ENCODE measurements around the gene PRKG1. TPM values are rescaled to one million over a fixed set of nuclear protein-coding genes. Genes with fewer than 3 reads are reported as not detected.

PRKG1 gene
- polyA plus RNA-seq, 2 donors: 0.84 to 0.87 TPM

DNA sequence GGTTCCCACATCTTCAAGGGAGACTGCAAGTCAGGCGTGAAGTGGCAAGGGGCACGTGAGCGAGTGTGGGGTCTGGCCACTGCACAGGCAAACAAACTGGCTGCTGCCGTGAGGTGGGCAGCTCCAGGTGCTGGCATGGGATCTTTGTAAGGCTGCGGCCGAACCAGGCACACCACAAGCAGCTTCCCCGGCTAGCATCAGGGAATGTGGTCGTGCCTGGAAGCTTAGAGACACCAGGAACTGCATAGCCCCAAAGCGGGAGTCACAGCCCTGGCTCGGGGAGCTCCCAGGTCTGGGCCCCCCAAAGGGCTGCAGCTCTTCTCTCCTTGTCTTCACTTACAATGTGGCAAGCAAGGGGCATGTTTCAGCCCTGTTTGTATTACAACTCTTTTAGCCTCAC is 988.9 kb downstream of the PRKG1 start:
- H3K36me3 ChIP-seq (ENCODE audit: control insufficient read depth in 2 of 2, insufficient read depth in 2 of 2, low read length in 1 of 2): no peaks in the 10 kb centered on the region
- H3K9me3 ChIP-seq (ENCODE audit: control insufficient read depth in 2 of 2, insufficient read depth in 1 of 2, low read depth in 1 of 2, low read length in 1 of 2): no peaks in the 10 kb centered on the region
- 90 to 92% methylated on average over 10 of the region's 10 CpGs for WGBS, 2 donors
- peaks cover 0 to 4% of the 10 kb centered on the region in 2 donors for H3K4me1 ChIP-seq (ENCODE audit: control insufficient read depth in 2 of 2, insufficient read depth in 2 of 2, low read length in 1 of 2)
- H3K27ac ChIP-seq (ENCODE audit: low read depth in 2 of 2, low read length in 1 of 2): no peak overlapping the region
- H3K4me3 ChIP-seq (ENCODE audit: low read depth in 1 of 2, low read length in 2 of 2): no peak overlapping the region
- no peaks in the 10 kb centered on the region for H3K27me3 ChIP-seq (ENCODE audit: control insufficient read depth in 1 of 2, insufficient read depth in 2 of 2, low read length in 2 of 2)

DNA sequence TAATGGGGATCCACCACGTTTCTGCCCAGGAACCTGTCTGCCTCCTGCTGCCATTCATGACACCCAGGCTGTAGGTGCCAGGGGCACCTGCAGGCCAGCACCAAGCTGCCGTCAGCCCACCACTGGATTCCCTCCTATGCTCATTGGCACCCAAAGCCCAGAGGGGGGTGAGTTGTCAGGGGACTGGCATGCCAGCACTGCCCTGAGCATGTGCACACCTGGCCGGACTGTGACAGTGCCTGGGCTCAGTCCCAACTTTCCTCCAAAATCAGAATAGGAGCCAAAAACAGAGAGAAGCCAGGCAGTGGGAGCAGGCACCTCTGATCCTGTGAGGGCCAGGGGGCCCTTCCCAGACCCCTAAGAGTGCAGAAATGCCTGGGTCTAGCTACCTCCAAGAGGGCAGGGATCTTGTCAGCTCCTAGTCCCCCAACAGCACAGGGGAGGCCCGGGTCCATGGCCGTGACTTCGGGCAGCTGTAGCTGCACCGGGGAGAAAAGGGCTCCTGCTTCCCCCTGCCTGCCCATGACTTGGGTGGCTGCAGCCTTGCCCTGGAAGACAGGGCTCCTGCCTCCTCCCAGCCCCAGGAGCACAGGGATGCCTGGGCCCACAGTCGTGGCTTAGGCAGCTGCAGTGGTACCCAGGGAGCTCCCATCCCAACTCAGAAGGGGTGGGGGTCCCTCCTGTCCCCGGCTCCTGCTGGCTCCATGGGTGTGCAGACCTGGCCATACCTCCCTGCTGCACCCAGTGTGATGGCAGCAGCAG is 990.0 kb downstream of the PRKG1 start:
- Histone ChIP-seq H3K4me1 (ENCODE audit: control insufficient read depth in 2 of 2, insufficient read depth in 2 of 2, low read length in 1 of 2) (peaks cover 0 to 4% of the 10 kb centered on the region in 2 donors), H3K4me3 (ENCODE audit: low read depth in 1 of 2, low read length in 2 of 2) (no peak overlapping the region)
- WGBS, 2 donors: 74 to 84% methylated on average over 9 of the region's 9 CpGs

DNA sequence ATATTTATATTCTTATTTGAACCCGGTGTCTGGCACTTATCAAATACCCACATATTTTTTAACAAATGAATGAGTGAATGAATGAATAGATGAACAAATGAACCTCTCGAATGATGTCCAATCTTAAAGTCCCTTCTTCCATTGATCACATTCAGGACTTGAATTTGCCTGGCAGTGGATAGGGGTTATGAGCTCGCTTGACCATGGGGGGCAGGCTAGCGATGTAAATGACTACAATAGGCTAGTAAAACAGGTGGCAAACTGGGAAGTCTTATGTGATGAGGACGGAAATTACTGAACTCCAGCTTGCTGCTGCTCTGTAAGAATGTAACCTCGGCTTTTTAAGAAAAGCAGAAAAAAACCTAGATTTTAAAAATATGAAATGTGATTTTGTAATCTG is 992.1 kb downstream of the PRKG1 start:
- H3K36me3 ChIP-seq (ENCODE audit: control insufficient read depth in 2 of 2, insufficient read depth in 2 of 2, low read length in 1 of 2): no peaks in the 10 kb centered on the region
- peaks cover 0 to 4% of the 10 kb centered on the region in 2 donors for H3K4me1 ChIP-seq (ENCODE audit: control insufficient read depth in 2 of 2, insufficient read depth in 2 of 2, low read length in 1 of 2)
- no peaks in the 10 kb centered on the region for H3K27me3 ChIP-seq (ENCODE audit: control insufficient read depth in 1 of 2, insufficient read depth in 2 of 2, low read length in 2 of 2)
- H3K9me3 ChIP-seq (ENCODE audit: control insufficient read depth in 2 of 2, insufficient read depth in 1 of 2, low read depth in 1 of 2, low read length in 1 of 2): no peaks in the 10 kb centered on the region
- WGBS, 2 donors: 73% methylated on average over 6 of the region's 6 CpGs
- no peak overlapping the region for H3K27ac ChIP-seq (ENCODE audit: low read depth in 2 of 2, low read length in 1 of 2)
- H3K4me3 ChIP-seq (ENCODE audit: low read depth in 1 of 2, low read length in 2 of 2): no peak overlapping the region

More for the DNA sequence above, 990.0 kb downstream of the PRKG1 start:
- Histone ChIP-seq H3K36me3 (ENCODE audit: control insufficient read depth in 2 of 2, insufficient read depth in 2 of 2, low read length in 1 of 2) (no peaks in the 10 kb centered on the region), H3K9me3 (ENCODE audit: control insufficient read depth in 2 of 2, insufficient read depth in 1 of 2, low read depth in 1 of 2, low read length in 1 of 2) (no peaks in the 10 kb centered on the region), H3K27ac (ENCODE audit: low read depth in 2 of 2, low read length in 1 of 2) (no peak overlapping the region), H3K27me3 (ENCODE audit: control insufficient read depth in 1 of 2, insufficient read depth in 2 of 2, low read length in 2 of 2) (no peaks in the 10 kb centered on the region)

DNA sequence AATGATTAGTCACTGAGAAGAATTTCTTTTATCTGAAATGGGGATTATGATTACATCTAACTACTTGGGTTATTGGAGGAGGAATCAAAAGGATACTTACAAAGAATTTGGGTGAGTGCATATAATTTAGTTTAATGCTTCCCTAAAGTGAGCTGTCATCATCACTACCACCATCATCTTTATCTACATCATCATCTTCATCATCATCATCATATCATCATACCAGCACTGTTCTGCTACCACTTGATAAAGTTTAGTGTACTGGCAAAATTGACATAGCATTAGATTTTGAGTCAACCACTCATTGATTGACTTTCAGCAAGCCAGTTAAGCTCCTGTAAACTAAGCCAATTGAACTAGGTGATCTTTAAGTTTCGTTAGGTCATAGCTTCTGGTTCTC is 994.2 kb downstream of the PRKG1 start:
- Histone ChIP-seq H3K27ac (ENCODE audit: low read depth in 2 of 2, low read length in 1 of 2) (no peak overlapping the region), H3K27me3 (ENCODE audit: control insufficient read depth in 1 of 2, insufficient read depth in 2 of 2, low read length in 2 of 2) (no peaks in the 10 kb centered on the region), H3K9me3 (ENCODE audit: control insufficient read depth in 2 of 2, insufficient read depth in 1 of 2, low read depth in 1 of 2, low read length in 1 of 2) (no peaks in the 10 kb centered on the region), H3K4me3 (ENCODE audit: low read depth in 1 of 2, low read length in 2 of 2) (no peak overlapping the region), H3K36me3 (ENCODE audit: control insufficient read depth in 2 of 2, insufficient read depth in 2 of 2, low read length in 1 of 2) (no peaks in the 10 kb centered on the region), H3K4me1 (ENCODE audit: control insufficient read depth in 2 of 2, insufficient read depth in 2 of 2, low read length in 1 of 2) (peaks cover 0 to 4% of the 10 kb centered on the region in 2 donors)
- WGBS, 2 donors: 52 to 75% methylated on average over 1 of the region's 1 CpG

DNA sequence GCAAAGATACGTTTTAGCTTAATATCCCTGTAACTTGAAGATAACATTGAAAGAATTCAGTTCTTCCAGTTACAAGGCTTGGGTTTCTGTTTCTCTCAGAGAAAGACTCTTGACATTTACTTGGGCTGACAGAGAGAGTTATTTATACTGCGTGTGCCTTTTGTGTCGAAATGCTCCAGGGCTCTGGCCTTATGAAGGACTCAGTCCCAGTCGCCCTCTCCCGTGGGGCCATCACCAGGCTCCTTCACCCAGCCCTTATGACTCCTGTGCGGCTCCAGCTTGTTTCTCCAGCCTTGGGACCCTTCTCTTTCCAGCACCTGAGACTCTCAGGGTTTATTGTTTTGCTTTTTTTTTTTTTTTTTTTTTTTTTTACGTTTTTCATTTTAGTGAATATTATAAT is 997.5 kb downstream of the PRKG1 start:
- H3K27ac ChIP-seq (ENCODE audit: low read depth in 2 of 2, low read length in 1 of 2): peak overlapping the region in 1 of 2 donors; percentile 40
- no peaks in the 10 kb centered on the region for H3K27me3 ChIP-seq (ENCODE audit: control insufficient read depth in 1 of 2, insufficient read depth in 2 of 2, low read length in 2 of 2)
- no peaks in the 10 kb centered on the region for H3K36me3 ChIP-seq (ENCODE audit: control insufficient read depth in 2 of 2, insufficient read depth in 2 of 2, low read length in 1 of 2)
- no peak overlapping the region for H3K4me3 ChIP-seq (ENCODE audit: low read depth in 1 of 2, low read length in 2 of 2)
- H3K9me3 ChIP-seq (ENCODE audit: control insufficient read depth in 2 of 2, insufficient read depth in 1 of 2, low read depth in 1 of 2, low read length in 1 of 2): no peaks in the 10 kb centered on the region
- no peaks in the 10 kb centered on the region for H3K4me1 ChIP-seq (ENCODE audit: control insufficient read depth in 2 of 2, insufficient read depth in 2 of 2, low read length in 1 of 2)
- WGBS, 2 donors: 77 to 81% methylated on average over 7 of the region's 7 CpGs

DNA sequence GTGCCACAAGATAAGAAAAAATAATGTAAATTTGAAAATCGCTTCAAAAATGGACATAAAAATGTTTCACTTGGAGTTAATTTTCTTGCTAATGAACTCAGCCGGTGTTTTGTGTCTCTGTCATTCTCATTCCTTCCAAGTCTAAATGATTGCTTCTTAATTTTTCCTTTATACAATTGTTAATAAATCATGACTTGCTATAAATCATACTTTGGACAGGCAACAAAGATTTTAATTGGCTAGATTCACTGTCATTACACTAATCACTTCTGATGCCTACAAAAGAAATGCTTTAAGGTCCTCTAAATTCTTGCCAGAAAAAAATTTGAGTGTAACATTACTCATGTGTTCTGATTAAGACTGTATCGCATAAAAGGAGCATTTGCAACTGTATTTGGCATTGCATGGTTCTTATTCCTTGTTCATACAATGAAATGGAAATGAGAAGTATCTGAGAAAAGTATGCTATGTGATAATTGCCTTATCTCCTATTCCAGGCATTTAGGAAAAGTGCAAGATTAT is 1000.3 kb downstream of the PRKG1 start:
- Histone ChIP-seq H3K4me3 (ENCODE audit: low read depth in 1 of 2, low read length in 2 of 2) (no peak overlapping the region), H3K4me1 (ENCODE audit: control insufficient read depth in 2 of 2, insufficient read depth in 2 of 2, low read length in 1 of 2) (no peaks in the 10 kb centered on the region), H3K36me3 (ENCODE audit: control insufficient read depth in 2 of 2, insufficient read depth in 2 of 2, low read length in 1 of 2) (no peaks in the 10 kb centered on the region), H3K9me3 (ENCODE audit: control insufficient read depth in 2 of 2, insufficient read depth in 1 of 2, low read depth in 1 of 2, low read length in 1 of 2) (no peaks in the 10 kb centered on the region), H3K27ac (ENCODE audit: low read depth in 2 of 2, low read length in 1 of 2) (no peak overlapping the region), H3K27me3 (ENCODE audit: control insufficient read depth in 1 of 2, insufficient read depth in 2 of 2, low read length in 2 of 2) (no peaks in the 10 kb centered on the region)
- 39 to 56% methylated on average over 3 of the region's 3 CpGs for WGBS, 2 donors

DNA sequence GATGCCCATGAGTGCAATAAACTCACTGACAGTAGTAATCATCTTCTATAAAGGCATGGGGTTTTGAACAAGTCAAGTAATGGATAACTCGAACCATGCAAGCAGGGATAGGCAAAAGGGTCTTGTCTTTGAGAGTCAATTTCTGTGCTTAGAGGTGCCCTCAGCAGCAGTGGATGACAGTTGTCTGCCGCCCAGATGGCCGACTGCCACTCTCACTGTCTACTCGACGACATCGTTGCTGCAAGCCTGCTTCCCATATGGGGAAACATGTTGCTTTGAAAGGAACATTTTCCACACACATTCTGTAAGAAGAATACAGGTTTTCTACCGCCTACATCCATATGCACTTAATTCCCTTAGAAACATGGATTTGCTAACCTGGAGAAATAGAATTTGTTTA is 1003.5 kb downstream of the PRKG1 start:
- Histone ChIP-seq H3K27ac (ENCODE audit: low read depth in 2 of 2, low read length in 1 of 2) (no peak overlapping the region), H3K27me3 (ENCODE audit: control insufficient read depth in 1 of 2, insufficient read depth in 2 of 2, low read length in 2 of 2) (no peaks in the 10 kb centered on the region), H3K4me3 (ENCODE audit: low read depth in 1 of 2, low read length in 2 of 2) (no peak overlapping the region), H3K9me3 (ENCODE audit: control insufficient read depth in 2 of 2, insufficient read depth in 1 of 2, low read depth in 1 of 2, low read length in 1 of 2) (no peaks in the 10 kb centered on the region), H3K36me3 (ENCODE audit: control insufficient read depth in 2 of 2, insufficient read depth in 2 of 2, low read length in 1 of 2) (no peaks in the 10 kb centered on the region), H3K4me1 (ENCODE audit: control insufficient read depth in 2 of 2, insufficient read depth in 2 of 2, low read length in 1 of 2) (no peaks in the 10 kb centered on the region)
- WGBS, 2 donors: 88 to 90% methylated on average over 7 of the region's 7 CpGs

DNA sequence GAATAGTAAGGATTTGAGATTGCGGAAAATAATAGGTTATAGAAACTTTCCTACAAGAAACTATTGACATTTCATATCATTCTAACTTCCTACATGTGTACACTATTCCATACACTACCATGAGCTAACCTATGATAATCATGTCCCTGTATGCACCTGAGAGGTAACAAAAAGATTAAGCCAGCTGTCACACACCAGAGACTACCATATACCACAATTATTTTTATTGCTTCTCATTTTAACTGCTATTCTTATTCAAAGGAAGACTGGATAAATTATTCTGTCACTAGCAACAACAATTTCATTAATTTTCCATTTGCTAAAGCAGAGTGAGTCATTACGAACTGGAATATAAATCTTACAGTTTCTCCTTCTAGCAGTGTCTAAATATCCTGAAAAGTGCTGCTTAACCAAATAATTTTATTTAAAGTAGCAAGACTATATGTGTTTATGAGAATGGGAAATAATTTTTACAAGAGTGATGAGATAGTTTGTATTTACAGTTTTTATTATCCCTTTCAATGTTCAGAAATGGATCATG is 1004.2 kb downstream of the PRKG1 start:
- Histone ChIP-seq H3K4me1 (ENCODE audit: control insufficient read depth in 2 of 2, insufficient read depth in 2 of 2, low read length in 1 of 2) (no peaks in the 10 kb centered on the region), H3K9me3 (ENCODE audit: control insufficient read depth in 2 of 2, insufficient read depth in 1 of 2, low read depth in 1 of 2, low read length in 1 of 2) (no peaks in the 10 kb centered on the region), H3K36me3 (ENCODE audit: control insufficient read depth in 2 of 2, insufficient read depth in 2 of 2, low read length in 1 of 2) (no peaks in the 10 kb centered on the region), H3K27me3 (ENCODE audit: control insufficient read depth in 1 of 2, insufficient read depth in 2 of 2, low read length in 2 of 2) (no peaks in the 10 kb centered on the region), H3K4me3 (ENCODE audit: low read depth in 1 of 2, low read length in 2 of 2) (no peak overlapping the region), H3K27ac (ENCODE audit: low read depth in 2 of 2, low read length in 1 of 2) (no peak overlapping the region)
- 80 to 83% methylated on average over 2 of the region's 2 CpGs for WGBS, 2 donors

DNA sequence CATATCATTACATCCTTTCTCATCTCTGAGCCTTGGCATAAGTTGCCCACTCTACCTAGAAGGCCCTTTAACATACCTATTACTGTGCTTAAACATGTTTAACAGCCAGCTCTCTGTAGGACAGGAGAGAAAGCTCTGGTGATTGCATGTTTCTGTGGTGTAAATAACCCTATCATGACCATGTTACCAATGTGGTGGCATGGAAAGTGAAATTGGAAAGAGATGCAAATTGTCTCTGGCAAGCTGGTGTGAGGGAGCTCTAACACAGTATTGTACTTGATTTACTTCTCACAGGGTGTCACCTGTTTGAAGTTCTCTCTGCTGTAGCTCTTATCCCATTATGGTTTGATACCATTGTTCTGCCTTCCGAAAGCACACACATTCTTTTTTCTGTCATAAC is 1008.0 kb downstream of the PRKG1 start:
- Histone ChIP-seq H3K4me1 (ENCODE audit: control insufficient read depth in 2 of 2, insufficient read depth in 2 of 2, low read length in 1 of 2) (no peaks in the 10 kb centered on the region), H3K36me3 (ENCODE audit: control insufficient read depth in 2 of 2, insufficient read depth in 2 of 2, low read length in 1 of 2) (no peaks in the 10 kb centered on the region), H3K9me3 (ENCODE audit: control insufficient read depth in 2 of 2, insufficient read depth in 1 of 2, low read depth in 1 of 2, low read length in 1 of 2) (no peaks in the 10 kb centered on the region), H3K27me3 (ENCODE audit: control insufficient read depth in 1 of 2, insufficient read depth in 2 of 2, low read length in 2 of 2) (no peaks in the 10 kb centered on the region), H3K4me3 (ENCODE audit: low read depth in 1 of 2, low read length in 2 of 2) (no peak overlapping the region), H3K27ac (ENCODE audit: low read depth in 2 of 2, low read length in 1 of 2) (no peak overlapping the region)
- WGBS, 2 donors: 95% methylated on average over 1 of the region's 1 CpG

DNA sequence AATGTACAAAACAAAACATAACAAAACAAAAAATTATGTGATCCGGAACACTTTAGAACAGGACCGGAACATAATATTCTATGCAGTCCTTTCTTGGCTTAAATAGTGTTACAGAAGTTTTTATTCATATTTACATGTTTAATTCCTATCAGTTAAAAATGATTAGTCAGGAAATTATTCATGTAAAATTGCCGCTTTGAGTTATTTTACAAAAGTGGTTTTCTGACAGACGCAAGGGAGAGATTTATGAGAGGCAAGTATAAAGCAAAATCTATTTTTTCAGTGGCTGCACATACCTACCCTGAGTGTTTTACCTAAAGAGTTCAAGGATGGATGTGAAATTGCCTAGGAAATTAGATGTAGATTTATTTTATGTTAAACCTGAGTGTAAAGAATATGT is 1009.1 kb downstream of the PRKG1 start:
- no peaks in the 10 kb centered on the region for H3K9me3 ChIP-seq (ENCODE audit: control insufficient read depth in 2 of 2, insufficient read depth in 1 of 2, low read depth in 1 of 2, low read length in 1 of 2)
- WGBS, 2 donors: 78 to 92% methylated on average over 4 of the region's 4 CpGs
- no peaks in the 10 kb centered on the region for H3K27me3 ChIP-seq (ENCODE audit: control insufficient read depth in 1 of 2, insufficient read depth in 2 of 2, low read length in 2 of 2)
- H3K4me3 ChIP-seq (ENCODE audit: low read depth in 1 of 2, low read length in 2 of 2): no peak overlapping the region
- no peak overlapping the region for H3K27ac ChIP-seq (ENCODE audit: low read depth in 2 of 2, low read length in 1 of 2)
- H3K4me1 ChIP-seq (ENCODE audit: control insufficient read depth in 2 of 2, insufficient read depth in 2 of 2, low read length in 1 of 2): no peaks in the 10 kb centered on the region
- H3K36me3 ChIP-seq (ENCODE audit: control insufficient read depth in 2 of 2, insufficient read depth in 2 of 2, low read length in 1 of 2): no peaks in the 10 kb centered on the region

All from esophagus (tissue), 2 donors.